Ureter (tissue), 1 donor: Measurements from ENCODE around the gene NEMP1. TPM values are rescaled to one million over a fixed set of nuclear protein-coding genes. Genes with fewer than 3 reads are reported as not detected.

Experiments
- total RNA-seq: library from RNA; stranded (reverse); gene quantifications from one replicate; pipeline ENCODE4 v1.2.4, GENCODE V29; 2023
- donor health status: DM: yes; HTN: yes; CAD: no.

The NEMP1 gene
- total RNA-seq, 1 donor from 2014 or later = 12.5 TPM

Other genes starting within 250 kb of the NEMP1 start
- not detected for gene SDR9C7, start 144.4 kb downstream of the NEMP1 start, total RNA-seq
- 0.83 TPM for gene RDH16, start 121.2 kb downstream of the NEMP1 start, total RNA-seq
- 7.5 TPM for gene ZBTB39, start 72.2 kb downstream of the NEMP1 start, total RNA-seq
- gene TAC3, start 62.3 kb downstream of the NEMP1 start, total RNA-seq = not detected
- gene MYO1A, start 28.7 kb downstream of the NEMP1 start, total RNA-seq = 0.23 TPM
- gene NAB2, start 10.3 kb upstream of the NEMP1 start, total RNA-seq = 16.2 TPM
- gene STAT6, start 32.6 kb upstream of the NEMP1 start, total RNA-seq = 280 TPM
- 180 TPM for gene LRP1, start 49.7 kb upstream of the NEMP1 start, total RNA-seq
- not detected for gene LRP1-AS, start 68.8 kb upstream of the NEMP1 start, total RNA-seq
- not detected for gene NXPH4, start 138.0 kb upstream of the NEMP1 start, total RNA-seq
- gene SHMT2, start 150.9 kb upstream of the NEMP1 start, total RNA-seq = 97.4 TPM
- gene STAC3, start 172.4 kb upstream of the NEMP1 start, total RNA-seq = 3.0 TPM